ENCODE results near the gene FAT4.

FAT4 gene, protein sequence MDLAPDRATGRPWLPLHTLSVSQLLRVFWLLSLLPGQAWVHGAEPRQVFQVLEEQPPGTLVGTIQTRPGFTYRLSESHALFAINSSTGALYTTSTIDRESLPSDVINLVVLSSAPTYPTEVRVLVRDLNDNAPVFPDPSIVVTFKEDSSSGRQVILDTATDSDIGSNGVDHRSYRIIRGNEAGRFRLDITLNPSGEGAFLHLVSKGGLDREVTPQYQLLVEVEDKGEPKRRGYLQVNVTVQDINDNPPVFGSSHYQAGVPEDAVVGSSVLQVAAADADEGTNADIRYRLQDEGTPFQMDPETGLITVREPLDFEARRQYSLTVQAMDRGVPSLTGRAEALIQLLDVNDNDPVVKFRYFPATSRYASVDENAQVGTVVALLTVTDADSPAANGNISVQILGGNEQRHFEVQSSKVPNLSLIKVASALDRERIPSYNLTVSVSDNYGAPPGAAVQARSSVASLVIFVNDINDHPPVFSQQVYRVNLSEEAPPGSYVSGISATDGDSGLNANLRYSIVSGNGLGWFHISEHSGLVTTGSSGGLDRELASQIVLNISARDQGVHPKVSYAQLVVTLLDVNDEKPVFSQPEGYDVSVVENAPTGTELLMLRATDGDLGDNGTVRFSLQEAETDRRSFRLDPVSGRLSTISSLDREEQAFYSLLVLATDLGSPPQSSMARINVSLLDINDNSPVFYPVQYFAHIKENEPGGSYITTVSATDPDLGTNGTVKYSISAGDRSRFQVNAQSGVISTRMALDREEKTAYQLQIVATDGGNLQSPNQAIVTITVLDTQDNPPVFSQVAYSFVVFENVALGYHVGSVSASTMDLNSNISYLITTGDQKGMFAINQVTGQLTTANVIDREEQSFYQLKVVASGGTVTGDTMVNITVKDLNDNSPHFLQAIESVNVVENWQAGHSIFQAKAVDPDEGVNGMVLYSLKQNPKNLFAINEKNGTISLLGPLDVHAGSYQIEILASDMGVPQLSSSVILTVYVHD (N-terminal part only)

DNA sequence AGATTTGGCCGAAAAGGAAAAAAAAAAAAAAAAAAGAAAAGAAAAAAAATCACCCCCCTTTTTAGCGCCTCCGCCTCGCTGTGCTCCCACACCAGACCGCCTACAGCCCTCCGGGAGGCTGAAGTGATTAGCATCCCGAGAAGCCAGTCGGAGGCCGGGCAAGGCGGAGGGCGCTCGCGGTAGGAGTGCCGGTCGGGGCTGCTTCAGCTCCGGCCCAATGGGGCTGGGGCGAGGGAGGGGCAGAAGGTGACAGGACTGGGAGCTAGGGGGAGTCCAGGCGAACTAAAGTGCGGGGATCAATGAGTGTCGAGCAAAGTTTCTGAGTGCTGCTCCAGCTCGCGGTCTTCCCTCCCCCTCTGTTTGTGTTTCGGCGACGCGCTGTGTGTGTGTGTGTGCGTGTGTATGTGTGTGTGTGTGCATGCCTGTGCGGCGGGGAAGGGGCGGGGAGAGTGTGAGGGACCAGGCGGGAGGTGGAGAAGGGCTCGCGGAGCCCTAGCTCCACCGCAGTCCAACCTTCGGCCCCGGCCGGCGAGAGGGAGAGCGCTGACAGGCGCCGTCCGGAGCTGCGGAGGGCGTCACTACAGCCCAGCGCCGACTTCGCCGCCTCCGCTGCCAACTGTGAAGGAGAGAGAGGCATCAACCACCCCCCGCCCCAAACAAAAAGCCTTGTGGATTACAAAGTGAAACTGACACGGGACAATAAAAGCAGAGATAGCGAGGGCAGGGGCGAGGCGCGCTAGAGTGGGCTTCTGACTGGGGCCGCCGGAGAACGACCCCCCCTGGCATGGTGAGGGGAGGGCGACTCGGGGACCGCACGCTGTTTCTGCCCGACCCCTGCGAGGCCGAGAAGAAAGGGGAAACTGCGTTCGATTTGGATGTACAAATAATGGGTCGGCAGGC, at the start of gene FAT4:
FAT4 (plus strand) TSS at position 280 of the 900 bp plus-strand sequence. CDS start 1,457 bp downstream, outside the sequence.
- peak; percentile 58 for DNase-seq

GRCh38 chr4:125265846-125266245, 48.9 kb upstream of the FAT4 start:
- DNase-seq: no peak

GRCh38 chr4:125266901-125267604, 47.7 kb upstream of the FAT4 start:
- no peak for DNase-seq

DNA sequence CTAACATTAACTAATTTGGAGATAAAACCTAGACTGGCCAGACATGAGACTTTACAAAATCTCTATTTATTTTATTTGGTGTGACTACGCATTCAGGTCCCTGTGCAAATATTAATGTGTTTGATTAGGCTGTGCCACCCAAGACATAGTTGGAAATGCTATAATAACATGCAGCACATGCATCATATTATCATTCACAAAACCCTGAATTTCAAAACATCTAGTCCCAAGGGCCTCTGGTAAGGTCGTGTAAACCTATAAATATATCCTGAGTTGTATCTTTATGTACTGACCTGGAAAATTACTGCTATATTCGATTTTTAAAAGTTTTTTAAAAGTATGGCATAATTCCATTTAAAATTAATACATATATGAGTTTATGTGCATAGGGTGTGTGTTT, 47.1 kb upstream of the FAT4 start:
- DNase-seq: no peak

- DNase-seq: no peak
Measured at GRCh38 chr4:125268068-125268755, 46.5 kb upstream of the FAT4 start.

- no peak for DNase-seq
Measured at GRCh38 chr4:125276811-125277210, 37.9 kb upstream of the FAT4 start.

DNA sequence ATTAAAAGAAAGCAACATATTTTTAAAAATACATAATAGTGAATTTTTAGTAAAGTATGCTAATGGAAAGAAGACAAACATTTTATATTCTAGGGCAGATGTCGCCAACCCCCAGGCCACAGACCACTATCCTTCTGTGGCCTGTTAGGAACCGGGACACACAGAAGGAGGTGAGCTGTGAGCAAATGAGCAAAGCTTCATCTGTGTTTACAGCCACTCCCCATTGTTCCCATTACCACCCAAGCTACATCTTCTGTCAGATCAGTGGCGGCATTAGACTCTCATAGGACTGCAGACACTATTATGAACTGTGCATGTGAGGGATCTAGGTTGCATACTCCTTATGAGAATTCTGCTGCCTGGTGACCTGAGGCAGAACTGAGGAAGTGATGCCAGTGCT, 37.0 kb upstream of the FAT4 start:
- no peak for DNase-seq

DNA sequence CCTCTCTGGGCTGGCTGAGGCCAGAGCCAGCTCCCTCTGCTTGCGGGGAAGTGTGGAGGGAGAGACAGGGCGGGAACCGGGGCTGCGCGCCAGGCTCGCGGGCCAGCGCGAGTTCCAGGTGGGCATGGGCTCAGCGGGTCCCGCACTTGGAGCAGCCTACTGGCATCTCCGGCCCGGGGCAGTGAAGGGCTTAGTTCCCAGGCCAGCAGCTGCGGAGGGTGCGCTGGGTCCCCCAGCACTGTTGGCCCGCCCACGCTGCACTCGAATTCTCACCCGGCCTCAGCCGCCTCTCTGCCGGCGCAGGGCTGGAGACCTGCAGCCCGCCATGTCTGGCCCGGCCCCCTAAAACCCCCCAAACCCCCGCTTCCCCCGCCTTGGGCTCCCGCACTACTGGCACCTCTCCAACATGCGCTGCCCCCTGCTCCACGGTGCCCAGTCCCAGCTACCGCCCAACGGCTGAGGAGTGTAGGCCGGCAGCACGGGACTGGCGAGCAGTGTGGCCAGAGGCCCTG, 33.8 kb upstream of the FAT4 start:
- DNase-seq: no peak

DNA sequence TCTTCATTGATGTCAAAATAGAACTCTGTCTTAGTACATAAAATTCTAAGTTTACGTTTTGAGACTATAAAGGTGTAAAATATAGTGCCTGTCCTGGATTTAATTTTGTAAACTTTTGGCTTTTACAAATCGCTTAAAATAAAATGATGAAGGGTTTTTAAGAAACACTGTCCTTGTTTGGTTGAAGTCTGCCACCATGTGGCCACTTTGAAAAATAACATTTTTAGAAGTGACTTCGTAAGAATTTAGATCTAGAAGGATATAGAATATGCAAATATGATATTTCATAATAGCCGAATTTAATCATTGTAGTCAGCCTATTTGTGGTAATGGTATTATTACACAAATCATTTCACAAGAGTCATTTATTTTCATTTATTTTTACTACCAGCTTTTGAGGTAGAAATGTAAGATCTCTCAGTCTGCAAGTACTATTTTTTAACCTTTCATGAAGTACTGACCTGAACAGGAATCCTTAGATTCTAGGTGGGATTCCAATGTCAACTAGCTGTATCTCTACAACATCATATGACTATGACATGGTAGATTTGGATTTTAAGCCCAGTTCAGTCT, 31.0 kb upstream of the FAT4 start:
- no peak for DNase-seq

DNA sequence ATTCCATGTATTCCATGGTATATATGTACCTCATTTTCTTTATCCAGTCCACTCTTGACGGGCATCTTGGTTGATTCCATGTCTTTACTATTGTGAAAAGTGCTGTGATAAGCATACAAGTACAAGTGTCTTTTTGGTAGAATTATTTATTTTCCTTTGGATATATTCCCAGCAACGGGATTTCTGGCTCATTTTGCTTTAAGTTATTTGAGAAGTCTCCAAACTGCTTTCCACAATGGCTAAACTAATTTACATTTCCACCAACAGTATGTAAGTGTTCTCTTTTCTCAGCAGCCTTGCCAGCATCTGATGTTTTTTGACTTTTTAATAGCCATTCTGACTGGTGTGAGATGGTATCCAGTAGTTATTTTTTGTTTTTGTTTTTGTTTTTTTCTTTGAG, 17.6 kb upstream of the FAT4 start:
- DNase-seq: no peak

- no peak for DNase-seq
Measured at GRCh38 chr4:125303058-125303457, 11.7 kb upstream of the FAT4 start.

GRCh38 chr4:125303821-125304220, 10.9 kb upstream of the FAT4 start:
- no peak for DNase-seq

- no peak for DNase-seq
Measured at GRCh38 chr4:125306112-125306511, 8.6 kb upstream of the FAT4 start.

- DNase-seq: no peak
Measured at GRCh38 chr4:125306533-125306932, 8.2 kb upstream of the FAT4 start.

DNA sequence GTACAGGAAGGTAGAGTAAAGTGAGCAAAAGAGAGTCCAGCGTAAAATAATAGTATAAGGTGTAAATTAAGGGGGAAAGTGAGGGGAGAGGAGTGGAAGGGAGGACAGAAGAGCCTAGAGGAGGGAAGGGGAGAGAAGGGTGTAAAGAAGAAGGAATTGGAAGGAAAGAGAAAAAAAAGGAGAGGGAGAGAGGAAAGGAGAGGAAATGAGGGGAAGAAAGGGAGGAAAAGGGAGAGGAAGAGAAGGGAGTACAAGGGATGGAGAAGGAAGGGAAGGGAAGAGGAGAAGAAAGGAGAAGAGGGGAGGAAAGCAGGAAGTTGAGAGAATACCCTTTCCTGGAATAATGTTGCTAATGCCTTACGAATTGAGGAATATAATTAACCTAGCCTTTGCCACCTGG, 3.3 kb upstream of the FAT4 start:
- DNase-seq: no peak

DNA sequence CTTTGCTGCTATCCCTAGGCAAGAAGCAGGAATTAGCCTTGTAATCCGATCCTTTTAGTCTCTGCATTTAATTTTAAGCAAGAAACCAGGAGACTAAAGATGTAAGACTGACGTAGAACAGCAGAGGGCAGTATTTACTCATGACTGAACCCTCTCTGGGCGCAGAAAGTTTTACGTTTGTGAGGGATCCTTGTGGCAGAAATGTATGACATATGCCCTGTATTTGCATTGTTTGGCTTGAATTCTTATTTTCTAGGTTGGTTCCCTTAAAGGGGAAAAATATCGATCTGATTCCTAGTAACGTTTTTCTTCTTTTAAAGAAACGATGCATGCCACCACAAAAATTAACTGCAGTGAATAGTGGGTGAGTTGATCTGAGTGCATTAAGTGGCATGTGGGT, 1.3 kb upstream of the FAT4 start:
- peak; percentile 52 for DNase-seq

DNA sequence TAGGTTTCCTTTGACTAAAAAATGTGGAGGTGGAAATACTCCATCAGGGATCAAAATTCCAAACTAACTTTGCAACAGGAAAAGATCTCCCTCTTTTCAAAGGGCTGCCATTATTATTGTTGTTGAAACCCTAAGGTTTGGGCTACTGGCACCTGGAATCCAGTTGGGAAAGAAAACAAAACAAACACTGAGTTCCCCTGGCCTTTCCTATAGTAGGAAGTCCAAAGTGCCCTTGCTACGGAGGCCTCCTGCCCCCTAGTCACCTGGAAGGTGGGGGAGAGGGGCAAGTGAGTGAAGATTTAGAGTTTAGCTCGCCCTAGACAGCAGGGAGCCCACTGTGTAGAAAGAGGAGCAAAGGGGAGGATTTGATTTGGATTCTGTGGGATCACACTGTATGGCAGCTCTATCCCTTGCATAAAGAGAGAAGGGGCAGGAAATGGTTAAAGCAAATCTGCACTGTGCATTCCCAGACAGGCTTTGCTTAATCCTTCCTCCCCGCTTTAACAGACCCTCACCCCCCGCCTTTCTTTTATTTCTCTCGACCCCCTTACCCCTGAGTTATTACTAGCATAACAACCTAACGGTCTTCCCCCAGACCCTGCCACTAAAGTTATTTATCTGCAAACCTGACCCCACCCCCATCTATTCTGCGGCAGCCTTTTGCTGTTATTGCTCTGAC, 627 bp upstream of the FAT4 start:
- DNase-seq: no peak

- DNase-seq: peak; percentile 16
Measured at GRCh38 chr4:125315576-125316400, 1.0 kb downstream of the FAT4 start.

DNA sequence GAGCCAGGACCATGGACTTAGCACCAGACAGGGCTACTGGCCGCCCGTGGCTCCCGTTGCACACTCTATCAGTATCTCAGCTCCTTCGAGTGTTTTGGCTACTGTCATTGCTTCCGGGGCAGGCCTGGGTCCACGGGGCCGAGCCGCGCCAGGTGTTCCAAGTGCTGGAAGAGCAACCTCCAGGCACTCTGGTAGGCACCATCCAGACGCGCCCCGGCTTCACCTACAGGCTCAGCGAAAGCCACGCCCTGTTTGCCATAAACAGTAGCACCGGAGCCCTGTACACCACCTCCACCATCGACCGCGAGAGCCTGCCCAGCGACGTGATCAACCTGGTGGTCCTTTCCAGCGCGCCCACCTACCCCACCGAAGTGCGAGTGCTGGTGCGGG, 1.6 kb downstream of the FAT4 start:
- peak; percentile 35 for DNase-seq

Data from NCI-H2171 (cell line).